ENCODE measurements around the gene KMT5C. TPM values are rescaled to one million over a fixed set of nuclear protein-coding genes. Genes with fewer than 3 reads are reported as not detected.

KMT5C gene
- total RNA-seq, 4 donors from 2014 or later: 16.5 to 25.4 (median 20.3) TPM

DNA sequence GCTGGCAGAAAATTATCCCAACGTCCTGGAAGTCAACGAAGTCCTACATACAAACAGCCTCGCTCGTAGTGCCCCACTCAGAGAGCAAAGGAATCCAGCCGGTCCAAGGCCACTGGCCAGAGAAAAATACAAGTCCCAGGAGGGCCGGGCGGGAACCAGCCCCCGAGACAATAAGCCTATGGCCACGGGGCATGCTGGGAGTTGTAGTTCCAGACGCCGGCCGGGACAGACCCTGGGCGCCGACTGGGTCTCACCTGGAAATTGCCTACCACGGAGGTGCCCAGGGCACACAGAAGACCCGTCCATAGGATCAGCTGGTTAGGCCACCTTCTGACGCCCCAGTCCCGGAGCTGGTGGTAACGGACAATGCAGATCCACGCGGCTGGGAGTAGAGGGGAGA lies 19.9 kb upstream of the KMT5C start:
- 20 to 28% methylated on average over 21 of the region's 21 CpGs for WGBS, 2 donors
- no peak overlapping the region for H3K4me3 ChIP-seq (ENCODE audit: low read depth, poor library complexity, severe bottlenecking)
- no peak for TF ChIP-seq POLR2A (IDR thresholded peaks at IDR 0.05)
- TF ChIP-seq, protein P1, sequence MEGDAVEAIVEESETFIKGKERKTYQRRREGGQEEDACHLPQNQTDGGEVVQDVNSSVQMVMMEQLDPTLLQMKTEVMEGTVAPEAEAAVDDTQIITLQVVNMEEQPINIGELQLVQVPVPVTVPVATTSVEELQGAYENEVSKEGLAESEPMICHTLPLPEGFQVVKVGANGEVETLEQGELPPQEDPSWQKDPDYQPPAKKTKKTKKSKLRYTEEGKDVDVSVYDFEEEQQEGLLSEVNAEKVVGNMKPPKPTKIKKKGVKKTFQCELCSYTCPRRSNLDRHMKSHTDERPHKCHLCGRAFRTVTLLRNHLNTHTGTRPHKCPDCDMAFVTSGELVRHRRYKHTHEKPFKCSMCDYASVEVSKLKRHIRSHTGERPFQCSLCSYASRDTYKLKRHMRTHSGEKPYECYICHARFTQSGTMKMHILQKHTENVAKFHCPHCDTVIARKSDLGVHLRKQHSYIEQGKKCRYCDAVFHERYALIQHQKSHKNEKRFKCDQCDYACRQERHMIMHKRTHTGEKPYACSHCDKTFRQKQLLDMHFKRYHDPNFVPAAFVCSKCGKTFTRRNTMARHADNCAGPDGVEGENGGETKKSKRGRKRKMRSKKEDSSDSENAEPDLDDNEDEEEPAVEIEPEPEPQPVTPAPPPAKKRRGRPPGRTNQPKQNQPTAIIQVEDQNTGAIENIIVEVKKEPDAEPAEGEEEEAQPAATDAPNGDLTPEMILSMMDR (IDR thresholded peaks at IDR 0.05): no peak
- DNase-seq (ENCODE audit: low spot score in 2 of 2): no peak
- intact Hi-C loops (cut with DNase I; ENCODE audit: low total_unique reads): no loop called here

DNA sequence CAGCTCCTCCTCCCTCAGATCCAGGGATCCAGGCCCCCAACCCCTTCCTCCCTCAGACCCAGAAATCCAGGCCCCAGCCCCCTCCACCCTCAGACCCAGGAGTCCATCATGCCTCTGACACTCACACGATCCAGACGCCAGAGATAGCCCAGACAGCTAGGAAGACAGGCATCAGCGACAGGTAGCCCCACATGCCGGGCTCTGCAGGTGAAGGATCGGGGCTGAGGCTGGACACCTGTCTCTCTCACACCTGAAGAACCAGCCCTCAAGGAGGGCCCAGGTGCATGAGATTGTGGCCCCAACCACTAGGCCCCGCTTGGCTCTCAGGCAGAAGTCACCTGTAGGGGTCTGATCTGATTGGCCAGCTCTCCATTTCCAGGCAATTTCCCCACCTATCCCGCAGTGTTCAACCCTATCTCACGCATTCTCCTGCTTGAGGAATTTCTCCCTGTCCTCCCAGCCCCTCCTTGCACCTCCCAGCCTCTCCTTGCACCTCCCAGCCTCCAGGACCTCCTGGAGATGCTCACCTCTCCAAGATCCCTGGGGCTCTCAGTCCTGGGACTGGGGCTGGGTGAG lies 18.7 kb upstream of the KMT5C start:
- intact Hi-C loops (cut with DNase I; ENCODE audit: low total_unique reads): no loop called here
- TF ChIP-seq POLR2A (IDR thresholded peaks at IDR 0.05): no peak
- TF ChIP-seq, protein P1 (IDR thresholded peaks at IDR 0.05): no peak
- 86 to 94% methylated on average over 8 of the region's 8 CpGs for WGBS, 2 donors
- DNase-seq (ENCODE audit: low spot score in 2 of 2): no peak
- H3K4me3 ChIP-seq (ENCODE audit: low read depth, poor library complexity, severe bottlenecking): no peak overlapping the region

DNA sequence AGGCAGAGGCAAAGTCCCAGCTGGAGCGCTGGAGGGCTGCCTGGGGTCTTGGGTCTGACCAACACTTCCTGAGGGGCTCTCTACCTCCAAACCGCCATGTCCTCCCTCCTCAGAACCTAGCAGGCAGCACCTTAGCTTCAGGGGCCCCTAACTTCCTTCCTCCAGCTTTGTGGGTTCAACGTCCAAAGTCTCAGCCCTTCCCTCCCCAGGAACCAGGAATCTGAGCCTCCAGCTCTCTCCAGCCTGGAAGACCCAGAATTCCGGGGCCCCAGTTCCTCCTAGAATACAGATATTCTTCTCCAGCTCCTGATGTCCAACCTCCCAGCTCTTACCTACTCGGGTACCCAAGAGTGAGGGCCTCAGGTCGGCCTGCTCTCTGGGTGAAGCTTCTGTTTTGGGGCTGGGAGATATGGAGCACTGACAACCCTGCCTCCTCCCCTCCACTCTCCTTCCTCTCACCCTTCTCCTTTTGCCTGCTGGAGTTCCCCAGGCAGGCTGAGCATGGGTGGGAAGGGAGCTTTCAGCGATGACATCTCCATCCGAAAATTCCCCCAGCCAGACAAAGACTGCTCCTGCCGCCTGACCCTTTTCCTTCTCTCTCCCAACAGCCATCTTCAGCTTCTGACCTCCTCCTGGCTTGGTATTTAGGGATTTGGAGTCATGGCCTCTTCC lies 18.1 kb upstream of the KMT5C start:
- no peak overlapping the region for H3K4me3 ChIP-seq (ENCODE audit: low read depth, poor library complexity, severe bottlenecking)
- DNase-seq (ENCODE audit: low spot score in 2 of 2): no peak
- intact Hi-C loops (cut with DNase I; ENCODE audit: low total_unique reads): no loop called here
- TF ChIP-seq, protein P1 (IDR thresholded peaks at IDR 0.05): no peak
- TF ChIP-seq POLR2A (IDR thresholded peaks at IDR 0.05): no peak
- 72 to 74% methylated on average over 9 of the region's 9 CpGs for WGBS, 2 donors

DNA sequence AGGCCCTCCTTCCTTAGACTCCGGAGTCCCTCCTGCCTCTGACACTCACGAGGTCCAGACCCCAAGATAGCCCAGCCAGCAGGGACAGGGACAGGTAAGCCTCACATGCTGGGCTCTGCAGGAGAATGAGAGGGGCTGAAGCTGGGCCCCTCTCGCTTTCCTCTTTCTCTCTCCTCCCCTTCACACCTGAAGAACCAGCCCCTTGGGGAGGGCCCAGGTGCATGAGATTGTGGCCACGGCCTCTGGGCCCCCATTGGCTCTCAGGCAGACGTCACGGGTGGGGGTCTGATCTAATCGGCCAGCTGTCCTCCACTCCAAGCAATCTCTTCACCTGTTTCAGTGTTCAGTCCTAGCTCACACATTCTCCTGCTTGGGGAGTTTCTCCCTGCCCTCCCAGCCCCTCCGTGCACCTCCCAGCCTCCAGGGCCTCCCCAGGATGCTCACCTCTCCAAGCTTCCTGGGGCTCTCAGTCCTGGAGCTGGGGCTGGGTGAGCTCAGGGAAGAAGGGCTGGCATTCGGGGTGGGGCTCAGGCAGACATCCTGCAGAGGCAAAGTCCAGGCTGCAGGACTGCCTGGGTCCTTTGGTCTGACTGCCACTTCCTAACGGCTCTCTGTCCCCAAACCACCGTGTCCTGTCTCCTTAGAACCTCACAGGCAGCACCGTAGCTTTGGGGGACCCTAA lies 17.3 kb upstream of the KMT5C start:
- WGBS, 2 donors: 64 to 70% methylated on average over 11 to 12 of the region's 12 CpGs
- DNase-seq (ENCODE audit: low spot score in 2 of 2): no peak
- intact Hi-C loops (cut with DNase I; ENCODE audit: low total_unique reads): no loop called here
- H3K4me3 ChIP-seq (ENCODE audit: low read depth, poor library complexity, severe bottlenecking): no peak overlapping the region
- no peak for TF ChIP-seq POLR2A (IDR thresholded peaks at IDR 0.05)
- TF ChIP-seq, protein P1 (IDR thresholded peaks at IDR 0.05): no peak

DNA sequence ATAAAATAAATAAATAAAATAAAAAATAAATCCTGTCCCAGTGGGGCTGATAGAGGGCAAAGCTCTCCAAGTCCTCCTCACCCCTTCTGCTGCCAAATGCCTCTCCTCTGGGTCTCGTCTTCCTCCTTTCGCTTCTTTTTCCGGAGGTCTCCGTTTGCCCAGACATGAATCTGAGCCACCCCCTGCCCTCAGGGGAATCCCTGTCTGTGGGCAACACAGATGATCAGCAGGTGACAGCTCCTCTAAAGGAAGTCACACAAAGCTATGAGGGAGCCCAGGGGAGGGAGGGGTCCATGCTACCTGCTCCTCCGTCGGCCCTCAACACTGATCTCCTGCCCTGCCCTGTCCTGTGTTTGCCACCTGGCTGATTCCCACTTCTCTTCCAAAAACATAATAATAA lies 15.0 kb upstream of the KMT5C start:
- intact Hi-C loops (cut with DNase I; ENCODE audit: low total_unique reads): no loop called here
- 36 to 46% methylated on average over 6 of the region's 6 CpGs for WGBS, 2 donors
- H3K4me3 ChIP-seq (ENCODE audit: low read depth, poor library complexity, severe bottlenecking): no peak overlapping the region

More for the DNA sequence above, 15.0 kb upstream of the KMT5C start:
- TF ChIP-seq, protein P1 (IDR thresholded peaks at IDR 0.05): no peak
- TF ChIP-seq POLR2A (IDR thresholded peaks at IDR 0.05): no peak
- no peak for DNase-seq (ENCODE audit: low spot score in 2 of 2)
